ENCODE data around the gene FRS2.

DNA sequence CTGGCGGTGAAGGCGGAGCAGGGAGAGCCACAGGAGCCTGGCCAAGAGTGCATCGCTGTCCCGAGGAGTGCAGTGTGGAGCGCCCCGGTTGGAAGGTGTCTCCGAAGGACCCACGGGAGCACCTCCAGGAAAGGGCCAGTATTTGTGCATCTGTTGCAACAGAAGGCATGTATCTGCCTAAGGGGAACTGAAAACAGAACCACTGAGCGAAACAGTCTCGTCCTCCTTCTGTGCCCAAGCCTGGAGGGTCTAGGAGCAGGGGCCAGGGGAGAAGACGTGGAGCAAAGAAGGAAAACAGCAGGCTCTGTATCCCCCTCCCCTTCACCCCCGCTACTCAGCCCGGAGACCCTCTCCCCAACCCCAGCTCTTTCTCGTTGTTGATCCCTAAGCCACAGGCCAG is 145.8 kb downstream of the FRS2 start:
- TF ChIP-seq CTCF (IDR thresholded peaks at IDR 0.05 in 2 of 3, conservative IDR thresholded peaks at IDR 0.05 in 1 of 3; ENCODE audit: insufficient read depth in 2 of 3, low read depth in 1 of 3, low read length in 3 of 3): no peak
- TF ChIP-seq POLR2A (conservative IDR thresholded peaks at IDR 0.05): no peak
- TF ChIP-seq EZH2 (IDR thresholded peaks at IDR 0.05; ENCODE audit: borderline replicate concordance, low read depth, low read length): no peak
- no peak for TF ChIP-seq ZNF143 (CRISPR knock-in tag; IDR thresholded peaks at IDR 0.05)
- TF ChIP-seq CREB1 (IDR thresholded peaks at IDR 0.05): no peak
- no peak for TF ChIP-seq CREB1 (CRISPR knock-in tag; IDR thresholded peaks at IDR 0.05)
- TF ChIP-seq ZBTB40 (IDR thresholded peaks at IDR 0.05): no peak
- no peak for TF ChIP-seq ZBTB40 (CRISPR knock-in tag; IDR thresholded peaks at IDR 0.05)
- TF ChIP-seq MAFK (IDR thresholded peaks at IDR 0.05; ENCODE audit: low read length): no peak
- no peak for TF ChIP-seq TCF7L2 (IDR thresholded peaks at IDR 0.05; ENCODE audit: low read depth, low read length)
- TF ChIP-seq, protein P1, sequence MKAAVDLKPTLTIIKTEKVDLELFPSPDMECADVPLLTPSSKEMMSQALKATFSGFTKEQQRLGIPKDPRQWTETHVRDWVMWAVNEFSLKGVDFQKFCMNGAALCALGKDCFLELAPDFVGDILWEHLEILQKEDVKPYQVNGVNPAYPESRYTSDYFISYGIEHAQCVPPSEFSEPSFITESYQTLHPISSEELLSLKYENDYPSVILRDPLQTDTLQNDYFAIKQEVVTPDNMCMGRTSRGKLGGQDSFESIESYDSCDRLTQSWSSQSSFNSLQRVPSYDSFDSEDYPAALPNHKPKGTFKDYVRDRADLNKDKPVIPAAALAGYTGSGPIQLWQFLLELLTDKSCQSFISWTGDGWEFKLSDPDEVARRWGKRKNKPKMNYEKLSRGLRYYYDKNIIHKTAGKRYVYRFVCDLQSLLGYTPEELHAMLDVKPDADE (conservative IDR thresholded peaks at IDR 0.05; ENCODE audit: control insufficient read depth, low read depth, low read length): no peak
- no peak for TF ChIP-seq ZNF764 (CRISPR knock-in tag; IDR thresholded peaks at IDR 0.05; ENCODE audit: low read depth)
- TF ChIP-seq ZNF766 (CRISPR knock-in tag; conservative IDR thresholded peaks at IDR 0.05): no peak
- TF ChIP-seq MXD1 (CRISPR knock-in tag; IDR thresholded peaks at IDR 0.05; ENCODE audit: borderline replicate concordance, poor library complexity, severe bottlenecking): no peak
- no peak for TF ChIP-seq CHD1 (IDR thresholded peaks at IDR 0.05; ENCODE audit: low read length)

Measured in K562 (cell line).